ENCODE measurements around the gene TNFSF10. TPM values are rescaled to one million over a fixed set of nuclear protein-coding genes. Genes with fewer than 3 reads are reported as not detected.
A peak's percentile ranks its signal among the peaks of the same experiment; 100 is the strongest.

TNFSF10 gene
- total and polyA plus RNA-seq, 8 donors, result 32.8 to 95.2 (median 45.7) TPM

GRCh38 chr3:172539273-172539672 lies 16.0 kb upstream of the TNFSF10 start:
- no peak for TF ChIP-seq CTCF (IDR thresholded peaks at IDR 0.05)
- Histone ChIP-seq H3K27me3 (no peaks in the 10 kb centered on the region), H3K9me3 (no peaks in the 10 kb centered on the region), H3K4me3 (no peak overlapping the region), H3K4me1 (peaks cover 6 to 43% of the 10 kb centered on the region in 2 donors), H3K27ac (peak overlapping the region in 1 of 2 donors; percentile 34), H3K36me3 (no peaks in the 10 kb centered on the region)
- intact Hi-C loops (cut with DNase I), result no loop called here
- ATAC-seq (no peak), DNase-seq (no peak)

DNA sequence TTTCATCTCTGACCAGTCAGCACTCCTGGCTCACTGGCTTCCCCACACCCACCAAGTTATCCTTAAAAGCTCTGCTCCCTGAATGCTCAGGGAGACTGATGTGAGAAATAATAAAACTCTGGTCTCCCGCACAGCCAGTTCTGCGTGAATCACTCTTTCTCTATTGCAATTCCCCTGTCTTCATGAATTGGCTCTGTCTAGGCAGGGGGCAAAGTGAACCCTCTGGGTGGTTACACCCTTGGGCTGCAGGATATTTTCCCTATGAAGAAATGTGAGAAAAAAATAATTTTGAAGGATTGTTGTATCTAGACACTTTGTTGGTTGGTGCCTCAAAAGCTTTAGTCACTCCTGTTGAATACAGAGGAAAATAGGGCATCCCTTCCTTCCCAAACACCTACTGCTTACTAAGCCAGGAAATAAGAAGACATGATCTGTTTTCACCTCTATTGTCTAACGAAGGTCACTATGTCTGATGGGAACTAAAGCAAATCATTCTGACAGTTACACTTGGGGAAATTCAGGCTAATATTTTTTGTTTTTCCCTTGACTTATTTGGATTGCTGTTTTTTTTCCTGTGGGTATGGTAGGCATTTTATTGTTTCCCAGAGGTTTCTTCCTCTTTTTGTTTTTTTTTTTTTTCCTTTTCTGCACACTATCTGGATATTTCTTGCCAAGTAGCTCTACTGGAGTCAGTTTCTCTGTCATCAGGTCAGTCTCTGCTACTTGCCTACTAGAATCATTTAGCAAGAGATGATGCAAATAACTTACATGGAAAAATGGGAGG lies 15.3 kb upstream of the TNFSF10 start:
- Histone ChIP-seq H3K36me3 (no peaks in the 10 kb centered on the region), H3K27ac (peak overlapping the region in 1 of 2 donors; percentile 56), H3K9me3 (no peaks in the 10 kb centered on the region), H3K4me1 (peaks cover 6 to 43% of the 10 kb centered on the region in 2 donors), H3K4me3 (no peak overlapping the region), H3K27me3 (no peaks in the 10 kb centered on the region)
- ATAC-seq (no peak), DNase-seq (no peak)
- intact Hi-C loops (cut with DNase I), result no loop called here
- TF ChIP-seq CTCF (IDR thresholded peaks at IDR 0.05), result no peak

DNA sequence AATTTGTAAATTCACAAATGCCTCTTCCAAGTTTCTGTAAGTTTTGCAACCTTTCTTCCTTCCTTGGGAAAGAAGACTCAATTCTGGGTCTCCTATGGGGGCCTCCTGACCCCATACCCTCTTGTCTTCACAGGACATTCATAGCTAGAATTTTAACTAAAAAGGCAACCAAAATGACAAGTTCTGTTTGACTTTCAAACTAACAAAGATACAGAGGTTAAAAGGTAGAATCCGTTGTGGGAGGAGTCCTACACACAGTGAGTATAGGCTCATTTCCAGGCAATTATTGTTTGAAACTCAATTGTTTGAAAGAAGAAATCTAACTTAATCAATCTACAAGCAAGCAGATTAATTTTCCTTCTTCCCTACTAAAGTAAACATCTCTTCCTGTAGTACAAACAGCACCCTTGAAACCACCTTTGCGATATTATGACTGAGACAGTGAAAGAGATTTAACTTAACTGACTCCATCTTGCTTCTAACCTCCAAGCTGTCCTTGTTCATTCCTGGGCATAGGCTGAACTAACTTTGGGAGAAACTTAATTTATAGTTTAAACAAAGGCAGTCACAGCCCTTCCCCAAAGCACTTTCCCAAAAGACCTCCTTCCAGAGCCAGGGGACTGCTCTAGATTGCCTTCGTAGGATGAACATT lies 14.4 kb upstream of the TNFSF10 start:
- Histone ChIP-seq H3K36me3 (no peaks in the 10 kb centered on the region), H3K4me3 (no peak overlapping the region), H3K27me3 (no peaks in the 10 kb centered on the region), H3K27ac (peak overlapping the region in 1 of 2 donors; percentile 56), H3K9me3 (no peaks in the 10 kb centered on the region), H3K4me1 (peaks cover 6 to 43% of the 10 kb centered on the region in 2 donors)
- TF ChIP-seq CTCF (IDR thresholded peaks at IDR 0.05), result no peak
- ATAC-seq, result no peak
- DNase-seq, result no peak
- intact Hi-C loops (cut with DNase I), result no loop called here

DNA sequence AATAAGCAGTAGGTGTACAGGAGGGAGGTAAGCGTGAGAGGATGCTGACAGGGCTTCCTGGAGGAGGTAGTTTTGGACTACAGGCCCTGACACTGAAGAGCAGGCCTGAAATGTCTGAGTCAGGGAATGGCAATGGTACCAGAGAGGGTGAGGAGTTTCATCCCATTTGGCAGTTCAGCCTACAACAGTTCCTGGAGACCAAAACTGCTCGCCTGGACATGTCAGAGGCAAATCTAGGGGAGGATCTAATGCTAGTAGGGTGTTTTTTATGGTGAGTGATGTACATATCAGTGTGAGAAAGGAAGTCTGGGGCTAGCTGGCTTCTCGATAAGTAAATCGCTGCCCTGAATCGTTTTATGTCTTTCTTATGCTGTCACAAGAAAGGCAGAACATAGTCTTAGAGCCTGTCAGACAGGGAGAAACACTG lies 13.8 kb upstream of the TNFSF10 start:
- no peak for DNase-seq
- H3K4me3 ChIP-seq, result no peak overlapping the region
- no peak for TF ChIP-seq CTCF (IDR thresholded peaks at IDR 0.05)
- H3K9me3 ChIP-seq, result no peaks in the 10 kb centered on the region
- peak overlapping the region; percentile 35 to 56 for H3K27ac ChIP-seq
- H3K4me1 ChIP-seq, result peaks cover 6 to 42% of the 10 kb centered on the region in 2 donors
- intact Hi-C loops (cut with DNase I), result no loop called here
- peak; percentile 29 for ATAC-seq
- no peaks in the 10 kb centered on the region for H3K36me3 ChIP-seq
- no peaks in the 10 kb centered on the region for H3K27me3 ChIP-seq

DNA sequence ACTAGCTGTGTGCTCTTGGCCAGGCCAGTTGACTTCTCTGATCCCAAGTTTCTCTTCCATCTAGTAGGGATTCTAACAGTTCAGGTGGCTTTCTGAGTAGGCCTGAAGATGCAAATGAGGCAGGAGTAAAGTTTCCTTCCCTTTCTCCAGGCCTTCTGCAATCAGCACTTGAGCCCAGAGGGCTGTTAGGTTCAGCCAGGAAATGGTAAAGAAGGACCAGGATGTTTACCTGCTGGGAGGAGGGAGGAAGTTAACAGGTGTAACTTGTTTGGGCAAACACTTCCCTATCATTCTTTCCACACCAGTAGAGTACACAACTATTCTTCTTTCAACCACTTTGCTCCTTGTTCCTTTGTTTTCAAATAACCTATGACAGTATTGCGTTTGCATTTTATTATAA lies 13.3 kb upstream of the TNFSF10 start:
- H3K27ac ChIP-seq, result peak overlapping the region; percentile 35 to 56
- no peaks in the 10 kb centered on the region for H3K9me3 ChIP-seq
- intact Hi-C loops (cut with DNase I), result no loop called here
- no peak overlapping the region for H3K4me3 ChIP-seq
- peaks cover 6 to 37% of the 10 kb centered on the region in 2 donors for H3K4me1 ChIP-seq
- TF ChIP-seq CTCF (IDR thresholded peaks at IDR 0.05), result no peak
- H3K27me3 ChIP-seq, result no peaks in the 10 kb centered on the region
- H3K36me3 ChIP-seq, result no peaks in the 10 kb centered on the region
- ATAC-seq, result peak; percentile 86
- DNase-seq, result no peak

All from left lung (tissue), 10 donors.